ENCODE results near the gene SRPX2.

The SRPX2 gene

GRCh38 chrX:100648458-100649417 is 4.7 kb downstream of the SRPX2 start:
- H3K27ac ChIP-seq = peak overlapping the region in 1 of 2 donors; percentile 82
- DNase-seq (ENCODE audit: low spot score) = no peak
- H3K4me3 ChIP-seq = peak overlapping the region; percentile 15
- no peak for TF ChIP-seq CTCF (IDR thresholded peaks at IDR 0.05)

GRCh38 chrX:100649550-100650356 is 5.8 kb downstream of the SRPX2 start:
- Histone ChIP-seq H3K4me3 (no peak overlapping the region), H3K27ac (peak overlapping the region; percentile 36 to 82)
- peak; percentile 84 for DNase-seq (ENCODE audit: low spot score)
- TF ChIP-seq CTCF (IDR thresholded peaks at IDR 0.05) = no peak

GRCh38 chrX:100650841-100651240 is 6.8 kb downstream of the SRPX2 start:
- peak overlapping the region; percentile 36 to 82 for H3K27ac ChIP-seq
- TF ChIP-seq CTCF (IDR thresholded peaks at IDR 0.05) = no peak
- DNase-seq (ENCODE audit: low spot score) = no peak
- no peak overlapping the region for H3K4me3 ChIP-seq

- Histone ChIP-seq H3K27ac (no peak overlapping the region), H3K4me3 (no peak overlapping the region)
- TF ChIP-seq CTCF (IDR thresholded peaks at IDR 0.05) = no peak
- no peak for DNase-seq (ENCODE audit: low spot score)
These were observed 8.3 kb downstream of the SRPX2 start for GRCh38 chrX:100652266-100652665.

GRCh38 chrX:100654261-100654660 is 10.3 kb downstream of the SRPX2 start:
- no peak for DNase-seq (ENCODE audit: low spot score)
- TF ChIP-seq CTCF (IDR thresholded peaks at IDR 0.05) = no peak
- Histone ChIP-seq H3K27ac (no peak overlapping the region), H3K4me3 (no peak overlapping the region)

- Histone ChIP-seq H3K27ac (no peak overlapping the region), H3K4me3 (no peak overlapping the region)
- no peak for TF ChIP-seq CTCF (IDR thresholded peaks at IDR 0.05)
- no peak for DNase-seq (ENCODE audit: low spot score)
These were observed 15.0 kb downstream of the SRPX2 start for GRCh38 chrX:100658941-100659381.

Measured in coronary artery (tissue), 2 donors.